Activated T-cell treated with anti-CD3 and anti-CD28 coated beads for 4 hours (primary cell): ENCODE measurements around the gene ARRDC1.
"Not testable (repeated sequence)": the region's sequence is repeated elsewhere in the genome, so short reads cannot be mapped to it uniquely, and the experiment has no call there.

Experiments used
- DNase-seq: peaks from one replicate; pipeline ENCODE4 v3.0.0-alpha.2; 2020

The ARRDC1 gene

GRCh38 chr9:137613738-137614523, 8.4 kb downstream of the ARRDC1 start:
- no peak for DNase-seq

GRCh38 chr9:137614631-137615386, 9.3 kb downstream of the ARRDC1 start:
- DNase-seq: no peak

GRCh38 chr9:137615387-137615871, 9.9 kb downstream of the ARRDC1 start:
- no peak for DNase-seq

GRCh38 chr9:137618105-137619067, 12.9 kb downstream of the ARRDC1 start, which contains the start of gene EHMT1:
Gene EHMT1 (plus strand): TSS chr9:137619005. CDS start chr9:137619029, 24 bp downstream.
- DNase-seq: peak; percentile 86

- DNase-seq: no peak
Measured at GRCh38 chr9:137619240-137620047, 14.0 kb downstream of the ARRDC1 start.

- no peak for DNase-seq
Measured at GRCh38 chr9:137620048-137620405, 14.5 kb downstream of the ARRDC1 start.

- DNase-seq: no peak
Measured at GRCh38 chr9:137620581-137620980, 15.1 kb downstream of the ARRDC1 start.

- no peak for DNase-seq
Measured at GRCh38 chr9:137621131-137621757, 15.8 kb downstream of the ARRDC1 start.

- DNase-seq: not testable (repeated sequence)
Measured at GRCh38 chr9:137622211-137622610, 16.7 kb downstream of the ARRDC1 start.

- DNase-seq: no peak
Measured at GRCh38 chr9:137626464-137626863, 21.0 kb downstream of the ARRDC1 start.

- DNase-seq: not testable (repeated sequence)
Measured at GRCh38 chr9:137627406-137627805, 21.9 kb downstream of the ARRDC1 start.

GRCh38 chr9:137630126-137630525, 24.6 kb downstream of the ARRDC1 start:
- no peak for DNase-seq

- no peak for DNase-seq
Measured at GRCh38 chr9:137630679-137631078, 25.2 kb downstream of the ARRDC1 start.

GRCh38 chr9:137631345-137632229, 26.1 kb downstream of the ARRDC1 start:
- no peak for DNase-seq

GRCh38 chr9:137632230-137633161, 27.0 kb downstream of the ARRDC1 start:
- no peak for DNase-seq

GRCh38 chr9:137634016-137634415, 28.5 kb downstream of the ARRDC1 start:
- DNase-seq: no peak

- no peak for DNase-seq
Measured at GRCh38 chr9:137638680-137639079, 33.2 kb downstream of the ARRDC1 start.

GRCh38 chr9:137639303-137640051, 34.0 kb downstream of the ARRDC1 start:
- no peak for DNase-seq
